ENCODE results near the gene ITIH6. TPM values are rescaled to one million over a fixed set of nuclear protein-coding genes. Genes with fewer than 3 reads are reported as not detected.
"Not testable (repeated sequence)": the region's sequence is repeated elsewhere in the genome, so short reads cannot be mapped to it uniquely, and the experiment has no call there.

The ITIH6 gene
- polyA plus RNA-seq, 1 donor = 0.04 TPM

- Histone ChIP-seq H3K9me3 (ENCODE audit: control insufficient read depth, low read depth, low read length) (no peaks in the 10 kb centered on the region), H3K27me3 (ENCODE audit: control insufficient read depth, insufficient read depth, low read length) (no peaks in the 10 kb centered on the region), H3K36me3 (ENCODE audit: control insufficient read depth, insufficient read depth, low read length) (peaks cover 34% of the 10 kb centered on the region), H3K4me1 (ENCODE audit: control insufficient read depth, insufficient read depth, low read length) (peaks cover 5% of the 10 kb centered on the region), H3K27ac (ENCODE audit: low read length) (peak within 1 kb of the TSS; percentile 98), H3K4me3 (ENCODE audit: low read length) (peak within 1 kb of the TSS; percentile 90)
- DNase-seq = peak; percentile 52 to 71
- WGBS (ENCODE audit: insufficient coverage, low lambda C conversion rate) = 0% methylated on average over 2 of the region's 17 CpGs
These were observed 9.6 kb upstream of the ITIH6 start, which contains the start of gene MAGED2 for GRCh38 chrX:54807524-54808108. MAGED2 (plus strand) TSS chrX:54807745; CDS start chrX:54809332, 1,587 bp downstream.

DNA sequence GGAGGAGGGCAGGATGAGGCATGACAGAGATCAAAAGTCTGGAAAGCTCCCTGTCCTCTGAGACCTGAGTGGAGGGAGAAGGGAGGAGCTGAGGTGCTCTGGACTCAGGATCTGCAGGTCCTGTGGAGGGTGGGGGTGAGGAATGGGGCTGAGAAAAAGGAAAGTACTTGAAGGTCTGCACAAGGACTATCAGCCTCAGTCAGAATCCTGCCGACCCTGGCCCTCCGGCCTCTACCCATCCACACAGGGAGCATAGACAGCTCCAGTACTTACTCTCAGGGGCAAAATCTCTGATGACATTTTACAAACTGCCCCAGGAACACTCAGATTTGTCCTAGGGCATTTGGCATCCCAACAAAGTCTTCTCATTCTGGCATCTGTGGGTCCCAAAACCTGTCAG is 991 bp upstream of the ITIH6 start:
- DNase-seq = no peak
- no peaks in the 10 kb centered on the region for H3K36me3 ChIP-seq (ENCODE audit: control insufficient read depth, insufficient read depth, low read length)
- no CpG with 5 or more reads among the region's 2 CpGs for WGBS (ENCODE audit: insufficient coverage, low lambda C conversion rate)
- H3K27ac ChIP-seq (ENCODE audit: low read length) = no peak overlapping the region
- no peaks in the 10 kb centered on the region for H3K9me3 ChIP-seq (ENCODE audit: control insufficient read depth, low read depth, low read length)
- H3K27me3 ChIP-seq (ENCODE audit: control insufficient read depth, insufficient read depth, low read length) = no peaks in the 10 kb centered on the region
- no peaks in the 10 kb centered on the region for H3K4me1 ChIP-seq (ENCODE audit: control insufficient read depth, insufficient read depth, low read length)
- no peak overlapping the region for H3K4me3 ChIP-seq (ENCODE audit: low read length)

GRCh38 chrX:54794795-54795194 is 3.3 kb downstream of the ITIH6 start:
- Histone ChIP-seq H3K4me3 (ENCODE audit: low read length) (no peak overlapping the region), H3K36me3 (ENCODE audit: control insufficient read depth, insufficient read depth, low read length) (no peaks in the 10 kb centered on the region), H3K4me1 (ENCODE audit: control insufficient read depth, insufficient read depth, low read length) (no peaks in the 10 kb centered on the region), H3K27me3 (ENCODE audit: control insufficient read depth, insufficient read depth, low read length) (no peaks in the 10 kb centered on the region), H3K27ac (ENCODE audit: low read length) (no peak overlapping the region), H3K9me3 (ENCODE audit: control insufficient read depth, low read depth, low read length) (no peaks in the 10 kb centered on the region)
- DNase-seq = no peak
- 40% methylated on average over 1 of the region's 4 CpGs for WGBS (ENCODE audit: insufficient coverage, low lambda C conversion rate)

DNA sequence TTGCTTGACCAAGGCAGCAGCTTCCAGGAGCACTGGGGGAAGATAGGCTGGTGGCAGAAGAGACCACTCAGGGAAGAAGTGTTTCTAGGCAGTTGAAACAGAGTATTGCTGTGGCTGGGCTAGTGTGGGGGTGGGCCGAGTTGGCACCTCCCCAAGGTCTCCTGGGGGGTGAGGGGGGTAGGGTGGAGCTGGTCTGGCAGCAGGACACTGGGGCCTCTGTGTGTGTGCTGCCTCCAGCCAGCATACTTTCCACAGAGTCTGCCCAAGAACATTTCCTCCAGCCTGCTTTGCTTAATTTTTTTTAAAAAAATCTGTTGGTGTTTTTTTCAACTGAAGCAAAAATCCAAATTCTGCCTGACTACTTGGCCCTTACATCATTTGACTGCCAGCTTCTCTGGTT is 4.0 kb downstream of the ITIH6 start:
- Histone ChIP-seq H3K36me3 (ENCODE audit: control insufficient read depth, insufficient read depth, low read length) (no peaks in the 10 kb centered on the region), H3K9me3 (ENCODE audit: control insufficient read depth, low read depth, low read length) (no peaks in the 10 kb centered on the region), H3K27me3 (ENCODE audit: control insufficient read depth, insufficient read depth, low read length) (no peaks in the 10 kb centered on the region), H3K4me1 (ENCODE audit: control insufficient read depth, insufficient read depth, low read length) (no peaks in the 10 kb centered on the region), H3K27ac (ENCODE audit: low read length) (no peak overlapping the region), H3K4me3 (ENCODE audit: low read length) (no peak overlapping the region)
- WGBS (ENCODE audit: insufficient coverage, low lambda C conversion rate) = no CpG with 5 or more reads among the region's 1 CpG
- no peak for DNase-seq

- H3K9me3 ChIP-seq (ENCODE audit: control insufficient read depth, low read depth, low read length); H3K27ac ChIP-seq (ENCODE audit: low read length); H3K4me3 ChIP-seq (ENCODE audit: low read length); DNase-seq; H3K36me3 ChIP-seq (ENCODE audit: control insufficient read depth, insufficient read depth, low read length); H3K27me3 ChIP-seq (ENCODE audit: control insufficient read depth, insufficient read depth, low read length); H3K4me1 ChIP-seq (ENCODE audit: control insufficient read depth, insufficient read depth, low read length): not testable (repeated sequence)
- WGBS (ENCODE audit: insufficient coverage, low lambda C conversion rate) = no CpG with 5 or more reads among the region's 5 CpGs
These were observed 8.7 kb downstream of the ITIH6 start for GRCh38 chrX:54789405-54789804.

GRCh38 chrX:54788446-54788845 is 9.6 kb downstream of the ITIH6 start:
- Histone ChIP-seq H3K27me3 (ENCODE audit: control insufficient read depth, insufficient read depth, low read length) (no peaks in the 10 kb centered on the region), H3K9me3 (ENCODE audit: control insufficient read depth, low read depth, low read length) (no peaks in the 10 kb centered on the region), H3K36me3 (ENCODE audit: control insufficient read depth, insufficient read depth, low read length) (no peaks in the 10 kb centered on the region), H3K4me3 (ENCODE audit: low read length) (no peak overlapping the region), H3K4me1 (ENCODE audit: control insufficient read depth, insufficient read depth, low read length) (no peaks in the 10 kb centered on the region), H3K27ac (ENCODE audit: low read length) (no peak overlapping the region)
- no peak for DNase-seq
- no CpG with 5 or more reads among the region's 9 CpGs for WGBS (ENCODE audit: insufficient coverage, low lambda C conversion rate)

GRCh38 chrX:54786967-54787366 is 11.1 kb downstream of the ITIH6 start:
- peak in 1 of 2 donors; percentile 7 for DNase-seq
- no peaks in the 10 kb centered on the region for H3K27me3 ChIP-seq (ENCODE audit: control insufficient read depth, insufficient read depth, low read length)
- no peaks in the 10 kb centered on the region for H3K36me3 ChIP-seq (ENCODE audit: control insufficient read depth, insufficient read depth, low read length)
- H3K4me3 ChIP-seq (ENCODE audit: low read length) = no peak overlapping the region
- H3K4me1 ChIP-seq (ENCODE audit: control insufficient read depth, insufficient read depth, low read length) = no peaks in the 10 kb centered on the region
- no peaks in the 10 kb centered on the region for H3K9me3 ChIP-seq (ENCODE audit: control insufficient read depth, low read depth, low read length)
- WGBS (ENCODE audit: insufficient coverage, low lambda C conversion rate) = no CpG with 5 or more reads among the region's 2 CpGs
- H3K27ac ChIP-seq (ENCODE audit: low read length) = no peak overlapping the region

- no peak overlapping the region for H3K27ac ChIP-seq (ENCODE audit: low read length)
- H3K4me3 ChIP-seq (ENCODE audit: low read length) = no peak overlapping the region
- no peaks in the 10 kb centered on the region for H3K9me3 ChIP-seq (ENCODE audit: control insufficient read depth, low read depth, low read length)
- no CpG with 5 or more reads among the region's 4 CpGs for WGBS (ENCODE audit: insufficient coverage, low lambda C conversion rate)
- no peak for DNase-seq
- no peaks in the 10 kb centered on the region for H3K27me3 ChIP-seq (ENCODE audit: control insufficient read depth, insufficient read depth, low read length)
- no peaks in the 10 kb centered on the region for H3K4me1 ChIP-seq (ENCODE audit: control insufficient read depth, insufficient read depth, low read length)
- no peaks in the 10 kb centered on the region for H3K36me3 ChIP-seq (ENCODE audit: control insufficient read depth, insufficient read depth, low read length)
These were observed 12.2 kb downstream of the ITIH6 start for GRCh38 chrX:54785901-54786300.

DNA sequence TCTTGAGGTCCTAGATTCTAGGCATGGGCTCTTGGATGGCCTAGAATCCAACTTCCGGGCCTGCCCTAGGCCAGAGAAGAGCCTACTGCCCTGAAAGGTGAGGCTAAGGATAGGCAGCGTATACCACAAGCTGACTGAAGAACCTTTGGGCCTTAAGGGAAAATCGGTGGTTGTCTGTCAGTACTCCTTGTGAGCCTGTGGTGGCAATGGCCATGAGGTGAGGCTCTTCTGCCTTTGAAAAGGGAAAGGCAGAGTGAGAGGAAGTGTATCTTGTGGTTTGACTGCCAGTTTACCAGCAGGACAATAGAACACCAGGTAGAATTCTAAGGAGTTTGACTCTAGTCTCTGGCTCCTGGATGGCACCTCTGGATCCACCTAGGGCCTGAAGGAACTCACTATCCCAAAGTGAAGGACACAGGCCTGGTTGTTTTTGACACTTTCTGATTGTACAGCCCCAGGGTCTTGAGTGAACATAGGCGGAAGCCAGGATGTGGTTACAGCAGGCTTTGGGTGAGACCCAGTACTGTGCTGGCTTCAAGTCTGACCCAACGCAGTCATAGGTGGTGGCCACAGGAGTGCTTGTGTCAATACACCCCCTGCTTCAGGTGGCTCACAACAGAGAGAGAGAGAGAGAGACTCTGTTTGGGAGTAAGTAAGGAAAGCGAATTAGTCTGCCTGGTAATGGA is 20.9 kb downstream of the ITIH6 start:
- Histone ChIP-seq H3K9me3 (ENCODE audit: control insufficient read depth, low read depth, low read length) (no peaks in the 10 kb centered on the region), H3K36me3 (ENCODE audit: control insufficient read depth, insufficient read depth, low read length) (no peaks in the 10 kb centered on the region), H3K4me3 (ENCODE audit: low read length) (no peak overlapping the region), H3K27me3 (ENCODE audit: control insufficient read depth, insufficient read depth, low read length) (no peaks in the 10 kb centered on the region), H3K27ac (ENCODE audit: low read length) (no peak overlapping the region), H3K4me1 (ENCODE audit: control insufficient read depth, insufficient read depth, low read length) (no peaks in the 10 kb centered on the region)
- no peak for DNase-seq
- WGBS (ENCODE audit: insufficient coverage, low lambda C conversion rate) = no CpG with 5 or more reads among the region's 6 CpGs

DNA sequence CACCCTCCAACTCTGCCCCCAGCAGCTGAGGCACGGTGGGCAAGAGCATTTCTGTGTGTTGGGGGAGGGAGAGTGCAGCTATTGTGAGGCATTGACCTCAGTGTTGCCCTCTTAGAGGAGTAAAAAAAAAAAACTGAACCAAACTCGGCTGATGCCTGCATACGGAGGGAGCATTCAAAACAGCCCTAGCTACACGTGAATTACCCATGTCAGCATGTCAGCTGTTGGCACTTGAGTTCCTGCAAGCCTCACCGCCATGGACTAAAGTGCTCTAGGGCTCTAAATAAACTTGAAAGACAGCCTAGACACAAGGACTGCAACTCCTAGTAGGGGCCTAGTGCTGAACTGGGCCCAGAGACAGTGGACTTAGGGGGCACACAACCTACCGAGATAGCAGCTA is 22.0 kb downstream of the ITIH6 start:
- DNase-seq = no peak
- Histone ChIP-seq H3K4me1 (ENCODE audit: control insufficient read depth, insufficient read depth, low read length) (no peaks in the 10 kb centered on the region), H3K9me3 (ENCODE audit: control insufficient read depth, low read depth, low read length) (no peaks in the 10 kb centered on the region), H3K36me3 (ENCODE audit: control insufficient read depth, insufficient read depth, low read length) (no peaks in the 10 kb centered on the region), H3K4me3 (ENCODE audit: low read length) (no peak overlapping the region), H3K27ac (ENCODE audit: low read length) (no peak overlapping the region), H3K27me3 (ENCODE audit: control insufficient read depth, insufficient read depth, low read length) (no peaks in the 10 kb centered on the region)
- WGBS (ENCODE audit: insufficient coverage, low lambda C conversion rate) = no CpG with 5 or more reads among the region's 6 CpGs
